NCI-H128 (cell line): ENCODE measurements around the gene PTGES3L.
A peak's percentile ranks its signal among the peaks of the same experiment; 100 is the strongest.

ENCODE experiments used
- DNase-seq: peaks from one replicate; lab custom pipeline; 2025; ENCODE audit not compliant: unreplicated experiment; lab: John Stamatoyannopoulos, UW

The PTGES3L gene

DNA sequence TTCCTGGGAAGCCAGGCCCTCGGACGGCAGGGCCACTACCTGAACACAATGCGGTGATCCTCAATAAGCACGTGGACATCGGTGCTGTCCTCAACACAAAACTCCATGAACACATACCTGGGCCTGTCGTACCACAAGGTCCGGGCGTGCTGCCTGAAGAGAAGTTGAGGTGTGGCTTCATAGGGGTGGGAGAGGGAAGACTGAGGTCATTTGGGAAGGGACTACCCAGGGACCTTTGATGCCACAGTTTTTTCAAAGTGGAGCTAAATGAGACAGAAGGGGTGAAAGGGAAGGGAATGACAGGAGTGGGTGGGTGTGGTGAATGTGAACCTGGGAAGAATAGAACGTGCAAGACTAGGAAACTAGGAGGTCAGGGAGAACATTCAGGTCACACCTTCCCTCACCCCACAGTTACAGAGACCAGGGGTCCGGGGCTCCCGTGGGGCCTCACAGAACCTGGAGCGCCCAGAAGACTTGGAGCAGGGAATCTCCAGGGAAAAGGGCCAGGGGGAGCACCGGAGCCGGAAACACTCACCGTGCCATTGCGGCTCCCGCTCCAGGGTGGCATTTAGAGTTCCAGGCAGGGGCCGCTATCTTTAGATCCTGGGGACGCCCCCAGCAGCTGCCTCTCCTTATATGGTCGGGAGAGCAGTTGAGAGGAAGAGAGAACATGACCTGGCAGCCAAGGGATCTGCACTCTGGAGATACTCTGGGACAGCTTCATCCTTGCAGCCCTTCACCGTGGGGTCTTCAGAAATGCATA lies at the start of gene PTGES3L:
Gene PTGES3L, minus strand, starts transcription at position 570 of the 763 bp plus-strand sequence. Its CDS starts 27 bp downstream, at position 543.
- DNase-seq, result no peak

DNA sequence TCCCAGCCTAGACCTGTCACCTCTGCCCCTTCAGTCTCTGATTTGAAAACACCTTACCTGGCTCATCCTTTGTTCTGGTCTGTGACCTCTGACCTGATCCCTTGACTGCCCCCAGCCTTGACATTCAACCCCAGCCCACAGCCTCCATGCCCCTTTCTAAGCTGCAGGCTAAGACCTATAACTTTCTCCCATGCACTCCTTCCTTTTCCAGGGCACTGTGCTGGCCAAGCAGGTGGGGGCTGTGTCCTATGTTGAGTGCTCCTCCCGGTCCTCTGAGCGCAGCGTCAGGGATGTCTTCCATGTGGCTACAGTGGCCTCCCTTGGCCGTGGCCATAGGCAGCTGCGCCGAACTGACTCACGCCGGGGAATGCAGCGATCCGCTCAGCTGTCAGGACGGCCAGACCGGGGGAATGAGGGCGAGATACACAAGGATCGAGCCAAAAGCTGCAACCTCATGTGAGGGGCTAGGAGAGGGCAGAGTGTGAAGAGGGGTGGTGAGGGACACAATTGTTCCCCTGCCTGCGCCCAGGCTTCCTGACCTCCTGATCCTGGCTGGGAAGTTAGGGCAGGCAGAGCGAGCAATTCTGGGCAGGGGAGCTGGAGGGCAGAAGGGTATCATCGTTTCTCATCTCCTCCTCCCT lies 48.5 kb upstream of the PTGES3L start:
- DNase-seq, result no peak

DNA sequence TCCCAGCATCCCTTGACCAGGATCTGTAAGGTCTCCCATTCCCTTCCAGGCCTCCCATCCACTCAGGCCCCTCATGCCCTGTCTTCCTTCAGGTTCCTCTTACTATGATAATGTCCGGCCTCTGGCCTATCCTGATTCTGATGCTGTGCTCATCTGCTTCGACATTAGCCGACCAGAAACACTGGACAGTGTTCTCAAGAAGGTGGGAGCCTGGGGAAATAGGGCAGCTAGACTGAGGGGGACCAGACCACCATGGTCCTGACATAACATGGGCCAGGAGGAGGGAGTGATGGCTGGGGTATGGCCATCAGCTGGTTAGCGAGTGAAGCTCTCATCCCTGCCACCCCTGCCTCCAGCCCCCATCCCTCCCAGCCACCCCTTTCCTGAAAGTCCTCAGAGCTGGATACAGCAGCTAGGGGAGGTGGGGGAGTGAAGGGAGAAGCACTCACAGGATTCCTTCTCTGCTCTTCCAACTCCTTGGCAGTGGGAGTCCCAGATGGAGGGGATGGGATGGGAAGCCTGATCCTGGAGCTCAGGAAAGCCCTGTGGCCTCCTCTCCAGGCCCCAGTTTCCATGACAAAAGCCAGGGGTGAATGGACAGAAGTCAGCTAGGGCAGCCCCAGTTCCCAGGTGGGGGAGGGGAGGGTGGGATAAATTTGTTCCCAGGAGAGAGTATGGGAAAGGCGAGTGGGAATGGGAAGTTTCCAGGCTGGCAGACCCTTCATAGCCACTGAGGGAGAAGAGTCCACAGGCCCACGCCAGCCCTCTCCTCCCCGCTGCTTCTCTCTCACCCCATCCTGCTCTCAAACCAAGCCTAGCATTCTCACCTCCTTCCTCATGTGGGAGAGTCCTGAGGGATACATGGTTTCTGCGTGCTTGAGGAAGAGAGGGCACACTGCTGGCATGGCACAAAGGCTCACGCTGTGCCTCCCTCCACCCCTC lies 47.5 kb upstream of the PTGES3L start:
- no peak for DNase-seq

DNA sequence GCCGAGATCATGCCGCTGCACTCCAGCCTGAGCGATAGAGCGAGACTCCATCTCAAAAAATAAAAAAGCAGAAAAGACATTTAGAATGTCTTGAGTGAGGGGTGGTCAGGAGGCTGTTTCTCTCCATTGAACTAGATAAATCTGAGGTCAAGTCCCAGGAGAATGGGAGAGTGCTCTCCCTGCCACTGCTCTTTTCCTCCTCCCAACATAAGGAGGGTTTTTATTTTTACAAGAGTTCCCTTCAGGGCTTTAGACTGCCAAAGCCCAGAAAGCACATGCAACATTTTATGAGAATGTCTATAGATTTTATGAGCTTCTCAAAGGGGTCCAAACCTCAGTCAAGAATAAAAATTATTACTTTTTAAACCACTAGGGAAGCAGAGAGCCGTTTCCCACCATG lies 46.7 kb upstream of the PTGES3L start:
- DNase-seq, result no peak

DNA sequence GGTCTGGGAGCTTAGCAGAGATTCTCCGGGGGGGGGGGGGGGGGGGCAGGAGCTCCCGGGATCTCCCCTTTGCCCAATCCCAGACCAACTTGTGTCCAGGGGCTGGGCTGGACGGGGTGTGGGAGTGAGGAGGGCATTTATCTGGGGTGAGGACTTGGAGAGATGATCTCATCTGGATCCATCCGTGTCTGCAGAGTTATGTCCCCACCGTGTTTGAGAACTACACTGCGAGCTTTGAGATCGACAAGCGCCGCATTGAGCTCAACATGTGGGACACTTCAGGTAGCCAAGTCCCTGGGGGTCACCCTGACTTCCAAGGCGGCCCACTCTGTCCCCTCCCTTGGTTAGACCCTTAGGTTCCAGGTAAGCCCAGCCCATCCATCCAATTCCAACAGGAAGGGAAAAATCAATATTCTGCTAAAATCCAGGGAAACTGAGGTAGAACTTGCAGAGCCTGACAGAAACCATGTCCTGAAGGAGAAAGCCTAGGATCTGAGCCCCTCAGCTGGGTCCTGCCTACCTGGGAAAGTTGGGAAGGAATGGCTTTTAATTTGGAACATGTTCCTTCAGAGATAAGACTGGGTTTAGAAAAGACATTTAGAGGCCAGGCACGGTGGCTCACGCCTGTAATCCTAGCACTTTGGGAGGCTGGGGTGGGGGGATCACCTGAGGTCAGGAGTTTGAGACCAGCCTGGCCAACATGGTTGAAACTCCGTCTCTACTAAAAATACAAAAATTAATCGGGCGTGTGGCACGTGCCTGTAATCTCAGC lies 46.1 kb upstream of the PTGES3L start:
- no peak for DNase-seq

GRCh38 chr17:43025290-43025657 lies 45.4 kb upstream of the PTGES3L start:
- DNase-seq, result no peak

GRCh38 chr17:43024407-43025289 lies 44.8 kb upstream of the PTGES3L start, which contains the start of gene RND2:
Gene RND2, plus strand, starts transcription at chr17:43025231. Its CDS starts 117 bp downstream, at chr17:43025348.
- DNase-seq, result peak; percentile 87

DNA sequence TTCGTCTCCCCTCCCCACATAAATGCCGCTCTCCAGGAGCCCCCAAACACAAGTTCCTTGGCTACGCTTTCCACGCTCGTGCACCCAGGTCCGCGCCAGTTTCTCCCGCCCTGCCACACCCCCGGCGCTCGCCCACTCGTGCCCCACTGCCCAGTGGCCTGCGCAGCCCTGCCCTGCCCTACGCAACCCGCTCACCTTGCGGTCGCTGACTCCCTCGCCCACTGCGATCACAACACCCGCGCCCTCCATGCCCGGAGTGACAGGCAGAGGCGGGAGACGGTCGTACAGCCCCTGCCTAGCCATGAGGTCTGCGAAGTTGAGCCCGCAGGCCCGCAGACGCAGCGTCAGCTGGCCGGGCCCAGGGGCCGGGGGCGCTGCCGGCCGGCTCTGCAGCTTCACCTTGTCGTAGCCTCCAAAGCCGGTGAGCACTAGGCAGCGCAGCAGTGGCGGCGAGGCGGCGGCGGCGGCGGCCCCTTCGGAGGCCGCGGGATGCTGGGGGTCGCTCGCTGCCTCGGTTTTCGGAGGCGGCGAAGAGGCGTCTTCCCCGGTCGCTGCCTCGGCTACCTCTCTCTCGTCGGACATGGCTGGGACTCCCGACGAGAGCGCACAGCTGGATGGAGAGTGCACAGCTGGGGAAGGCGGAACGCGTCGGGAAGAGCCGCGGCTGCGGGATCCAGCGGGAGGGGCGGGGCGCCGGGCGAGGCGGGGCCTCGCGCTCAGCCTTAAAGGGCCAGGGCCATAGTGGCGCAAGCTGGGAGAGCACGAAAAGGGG lies 42.0 kb upstream of the PTGES3L start, which contains the start of gene VAT1:
Gene VAT1, minus strand, starts transcription at position 645 of the 772 bp plus-strand sequence. Its CDS starts 63 bp downstream, at position 582.
- DNase-seq, result peak; percentile 18

GRCh38 chr17:43020789-43021740 lies 41.2 kb upstream of the PTGES3L start:
- no peak for DNase-seq

GRCh38 chr17:43020030-43020621 lies 40.2 kb upstream of the PTGES3L start:
- no peak for DNase-seq

GRCh38 chr17:43019418-43019817 lies 39.5 kb upstream of the PTGES3L start:
- no peak for DNase-seq

DNA sequence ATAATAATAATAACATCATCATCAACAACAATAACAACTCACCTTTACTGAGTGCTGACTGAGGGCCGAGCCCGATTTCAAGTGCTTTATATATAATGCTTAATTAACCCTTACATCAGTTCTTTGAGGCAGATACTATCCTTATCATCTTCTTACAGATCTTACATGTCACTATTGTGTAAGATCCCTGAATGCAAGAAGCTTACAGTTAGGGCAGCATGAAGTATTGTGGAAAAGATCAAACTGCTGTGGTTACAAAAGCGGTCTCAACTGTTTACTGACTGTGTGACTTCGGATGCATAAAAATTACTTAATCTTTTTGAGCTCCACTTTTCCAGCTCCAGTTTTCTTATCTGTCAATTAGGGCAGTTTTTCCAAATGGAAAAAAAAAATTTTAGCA lies 39.1 kb upstream of the PTGES3L start:
- DNase-seq, result no peak

- no peak for DNase-seq
Observed at GRCh38 chr17:43018008-43018853, 38.4 kb upstream of the PTGES3L start.

DNA sequence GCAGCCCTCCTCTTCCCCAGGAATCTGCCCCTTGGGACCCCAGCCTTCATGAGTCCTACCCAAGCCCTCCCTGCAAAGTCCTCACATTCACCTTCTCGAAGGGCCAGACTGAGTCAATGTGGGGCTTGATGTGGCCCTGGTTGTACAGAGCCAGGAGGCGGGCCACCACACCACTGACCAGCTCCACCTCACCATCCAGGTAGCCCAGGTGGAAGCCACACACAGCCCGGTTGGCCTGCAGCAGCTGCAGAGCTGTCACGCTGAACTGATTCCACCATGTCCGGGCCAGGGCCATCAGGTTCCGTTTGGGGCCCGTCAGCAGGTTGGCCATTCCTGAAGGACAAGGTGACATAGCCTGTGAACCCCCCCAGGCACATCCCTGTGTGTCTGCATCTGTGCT lies 36.3 kb upstream of the PTGES3L start:
- no peak for DNase-seq

- no peak for DNase-seq
Observed at GRCh38 chr17:43015579-43015978, 35.7 kb upstream of the PTGES3L start.
